Activated CD8-positive, alpha-beta memory T cell treated with anti-CD3 and anti-CD28 coated beads, Interleukin-2, amount 50 U/mL, for 4 hours (primary cell): Measurements from ENCODE around the gene ARSB.

Source experiments
- DNase-seq: peaks from one replicate; pipeline ENCODE4 v3.0.0-alpha.2; 2020

The ARSB gene

DNA sequence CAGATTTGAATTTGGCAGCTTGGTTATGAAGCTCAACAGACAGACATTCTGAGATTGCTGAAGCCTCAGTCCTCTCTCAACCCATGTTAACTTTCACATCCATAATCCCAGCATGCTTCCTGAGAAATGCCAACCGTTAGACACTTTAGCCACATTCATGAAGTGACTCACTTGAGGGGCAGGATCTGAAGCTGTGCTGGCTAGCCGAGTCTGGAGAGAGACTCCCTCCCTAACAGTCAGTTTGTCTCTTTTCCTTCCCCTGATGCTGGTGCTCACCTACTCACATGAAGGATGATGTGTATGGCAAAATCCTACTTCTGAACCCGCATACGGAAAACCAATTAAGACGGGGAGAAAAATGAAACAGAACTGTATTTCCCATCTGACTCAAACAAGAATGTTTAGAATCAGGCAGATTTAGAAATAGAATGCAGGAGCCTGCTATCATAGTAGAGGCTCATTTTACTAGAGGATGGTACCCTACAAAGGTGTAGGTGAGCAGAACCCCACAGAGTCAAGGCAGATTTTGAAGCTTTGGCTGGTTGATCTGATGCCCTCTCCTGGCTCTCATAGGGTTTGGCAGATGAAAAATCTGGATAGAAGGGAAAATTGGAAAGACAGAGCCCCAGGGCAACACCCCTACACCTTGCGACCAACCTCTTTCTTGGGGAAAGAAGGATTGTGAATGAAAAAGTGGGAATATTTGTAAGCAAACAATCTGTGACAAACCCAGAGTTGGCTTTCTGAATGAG is 185.7 kb downstream of the ARSB start:
- no peak for DNase-seq

DNA sequence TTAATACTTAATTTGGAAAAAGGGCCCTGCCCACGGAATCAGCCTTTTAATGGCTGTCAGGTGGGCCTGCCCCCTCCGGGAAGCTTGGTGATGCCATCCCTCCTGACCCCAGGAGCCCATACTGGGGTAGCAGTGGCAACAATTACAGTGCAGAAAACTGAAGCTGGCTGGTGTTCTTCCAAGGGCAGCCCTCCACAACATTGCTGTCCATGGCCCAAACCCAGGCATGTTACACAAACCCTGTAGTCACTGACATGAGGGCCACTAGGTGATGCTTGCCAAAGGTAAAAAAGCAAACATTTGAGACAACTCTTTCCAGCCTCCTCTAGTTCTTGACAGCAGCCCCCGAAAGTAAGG is 186.5 kb downstream of the ARSB start:
- DNase-seq: no peak

GRCh38 chr5:78797936-78798672 is 187.0 kb downstream of the ARSB start:
- DNase-seq: no peak

GRCh38 chr5:78795757-78796156 is 189.4 kb downstream of the ARSB start:
- no peak for DNase-seq

- no peak for DNase-seq
Observed at GRCh38 chr5:78794693-78795215, 190.4 kb downstream of the ARSB start.

DNA sequence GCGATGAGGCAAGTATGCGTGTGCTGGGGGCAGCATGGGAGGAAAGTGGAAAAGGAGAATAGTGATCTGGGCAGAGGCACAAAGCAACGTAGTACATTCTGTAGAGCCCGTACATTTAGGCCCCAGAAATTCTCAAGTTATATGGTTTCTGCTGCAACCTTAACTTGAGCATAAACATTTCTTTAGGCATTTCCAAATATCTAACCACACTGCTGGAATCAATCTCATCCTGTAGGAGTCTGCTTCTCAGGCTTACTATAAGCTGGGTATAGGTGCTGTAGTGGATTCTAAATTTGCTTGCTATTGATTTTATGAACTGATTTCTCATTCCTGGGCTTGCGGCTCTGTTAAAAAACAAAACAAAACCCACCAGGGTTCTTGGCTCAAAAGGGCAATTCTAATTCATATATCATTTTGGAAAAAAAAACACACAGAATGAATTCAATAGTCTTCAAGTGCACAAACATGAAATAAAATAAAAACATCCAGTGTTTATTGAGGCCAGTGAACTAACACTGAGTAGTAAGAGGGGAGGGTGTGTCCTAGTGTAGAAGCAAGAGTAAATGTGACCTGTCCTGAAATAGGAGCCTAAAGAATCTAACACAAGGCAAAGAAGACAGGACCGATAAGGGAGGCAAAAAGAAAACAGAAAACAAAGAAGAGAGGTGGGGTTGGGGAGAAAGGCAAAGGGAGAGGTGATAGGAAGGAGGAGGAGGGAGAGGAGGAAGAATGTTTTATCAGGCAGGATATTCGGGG is 191.0 kb downstream of the ARSB start:
- no peak for DNase-seq

- no peak for DNase-seq
Observed at GRCh38 chr5:78792345-78793055, 192.6 kb downstream of the ARSB start.

DNA sequence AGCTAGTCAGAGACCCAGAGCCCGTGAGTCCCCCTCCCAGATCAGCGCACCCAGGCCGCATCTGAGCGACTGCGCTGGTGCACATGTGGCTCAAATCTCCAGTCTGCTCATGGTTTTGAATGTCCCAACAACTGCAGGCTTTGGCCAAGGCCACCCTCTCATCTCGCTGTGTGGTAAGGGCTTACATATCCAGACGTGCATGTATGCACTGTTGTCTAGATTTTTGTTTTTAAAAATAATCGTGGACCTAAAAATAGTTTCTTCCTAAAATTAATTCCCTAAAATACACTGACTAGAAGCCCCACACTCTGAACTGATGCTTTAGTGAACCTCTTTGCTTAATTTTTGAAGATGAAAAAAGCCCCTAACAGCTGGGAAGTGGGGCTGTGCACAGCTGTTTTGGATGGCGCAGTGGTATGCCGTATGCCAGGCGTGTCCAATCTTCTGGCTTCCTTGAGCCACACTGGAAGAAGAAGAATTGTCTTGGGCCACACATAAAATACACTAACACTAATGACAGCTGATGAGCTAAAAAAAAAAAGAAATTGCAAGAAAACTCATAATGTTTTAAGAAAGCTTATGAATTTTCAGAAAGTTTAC is 193.5 kb downstream of the ARSB start:
- DNase-seq: no peak

DNA sequence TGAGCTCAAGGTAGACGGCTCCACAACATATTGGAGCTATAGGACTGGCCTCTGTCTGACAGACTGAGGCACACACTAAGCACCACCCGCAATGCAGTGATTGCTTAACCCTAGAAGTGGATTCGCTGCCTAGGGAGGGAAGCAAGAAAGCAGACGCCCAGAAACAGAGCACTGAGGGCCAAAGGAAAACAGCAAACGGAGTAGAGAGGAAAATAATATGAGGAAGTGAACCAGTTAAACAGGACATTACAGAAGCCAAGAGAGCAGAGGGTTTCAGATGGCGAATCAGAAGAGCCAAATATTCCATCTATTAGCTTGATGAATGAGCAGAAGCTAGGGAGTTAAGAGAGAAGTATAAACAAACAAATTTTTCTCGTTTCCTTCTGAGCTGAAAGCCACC is 197.3 kb downstream of the ARSB start:
- no peak for DNase-seq

DNA sequence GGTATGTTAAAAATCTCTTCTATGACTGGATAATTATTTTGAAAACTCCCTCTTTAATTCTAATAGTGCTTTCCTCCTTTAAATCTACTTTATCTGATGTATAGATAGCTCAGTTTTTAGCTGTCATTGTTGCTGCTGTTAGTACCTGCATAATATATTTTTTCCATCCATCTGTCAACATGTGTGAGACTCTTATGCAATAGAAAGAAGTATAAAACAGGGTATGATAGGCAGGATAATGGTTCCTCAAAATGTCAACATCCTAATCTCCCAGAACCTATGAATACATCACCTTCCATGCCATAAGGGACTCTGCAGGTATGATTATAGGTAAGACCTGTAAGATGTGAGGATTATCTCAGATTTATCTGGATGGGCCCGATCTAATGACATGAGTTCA is 199.7 kb downstream of the ARSB start:
- DNase-seq: no peak

GRCh38 chr5:78783434-78784130 is 201.5 kb downstream of the ARSB start:
- no peak for DNase-seq

DNA sequence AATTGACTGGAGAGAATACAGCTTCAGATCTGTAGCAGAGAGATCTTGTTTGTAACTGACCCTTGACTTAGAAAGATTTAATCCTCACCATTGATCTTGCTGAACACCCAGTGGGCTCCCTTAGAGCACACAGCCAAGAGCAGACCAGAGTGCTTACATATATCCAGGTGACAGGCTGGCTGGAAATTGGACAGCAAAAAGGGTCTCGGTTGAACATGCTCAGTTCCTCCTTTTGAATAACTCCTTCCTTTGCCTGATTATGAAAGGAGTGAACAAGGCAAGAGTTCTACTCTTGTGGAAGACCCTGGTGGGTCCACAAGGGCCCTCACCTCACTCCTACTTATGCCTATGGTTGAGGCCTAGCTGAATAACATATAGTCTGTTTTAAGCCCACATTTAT is 202.4 kb downstream of the ARSB start:
- DNase-seq: no peak

GRCh38 chr5:78781611-78782286 is 203.4 kb downstream of the ARSB start:
- no peak for DNase-seq

DNA sequence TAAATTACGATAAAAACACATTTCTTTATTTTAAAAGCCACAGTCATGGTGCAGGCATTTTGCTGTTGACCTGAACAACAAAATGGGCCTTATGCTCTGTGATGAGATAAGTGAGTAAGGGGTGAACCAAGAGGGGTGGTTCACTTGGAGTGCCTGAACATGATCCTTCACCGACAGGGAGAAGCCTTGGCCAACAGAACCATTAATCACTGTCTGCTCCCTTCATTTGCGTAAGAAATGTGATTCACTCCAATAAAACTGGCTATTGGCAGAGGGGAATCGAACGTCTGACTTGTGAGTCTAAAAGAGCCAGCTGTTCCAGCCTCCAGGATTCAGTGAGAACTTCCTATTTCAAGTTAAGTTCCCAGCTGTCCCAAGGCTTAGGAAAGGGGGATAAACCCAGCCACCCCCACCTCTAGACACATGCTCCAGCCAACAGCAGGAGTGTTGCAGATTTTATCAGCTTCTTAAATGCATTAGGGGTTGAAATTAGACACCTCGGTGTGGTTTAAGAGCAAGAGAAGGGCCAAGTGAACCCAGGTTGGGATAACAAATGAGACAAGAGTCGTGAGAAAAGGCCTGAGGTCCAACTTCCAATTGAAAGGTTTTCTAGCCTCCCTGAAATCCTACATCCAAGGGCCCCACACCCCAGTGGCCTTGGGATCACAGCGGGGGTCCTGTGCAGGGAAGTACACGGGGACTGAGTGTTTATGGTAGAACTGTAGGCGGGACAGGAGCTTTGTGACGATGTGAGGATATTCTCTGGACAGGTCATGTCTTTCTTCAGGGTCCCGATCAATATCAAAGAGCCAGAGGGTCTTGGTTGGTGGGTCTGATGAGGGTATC is 205.1 kb downstream of the ARSB start:
- no peak for DNase-seq

GRCh38 chr5:78779262-78779661 is 205.8 kb downstream of the ARSB start:
- no peak for DNase-seq

DNA sequence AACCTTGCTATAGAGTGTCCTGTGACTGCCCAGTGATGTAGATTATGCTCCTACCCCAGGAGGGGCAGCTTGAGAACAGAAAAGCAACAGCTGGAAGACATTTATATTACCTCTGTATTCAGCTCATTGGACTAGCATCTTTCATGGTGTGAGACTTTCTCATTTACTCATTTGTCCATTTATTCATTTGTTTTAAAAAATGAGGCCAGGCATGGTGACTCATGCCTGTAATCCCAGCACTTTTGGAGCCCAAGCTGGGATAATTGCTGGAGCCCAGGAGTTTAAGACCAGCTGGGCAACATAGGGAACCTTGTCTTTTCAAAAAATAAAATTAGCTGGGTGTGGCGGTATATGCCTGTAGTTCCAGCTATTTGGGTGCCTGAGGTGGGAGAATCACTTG is 206.6 kb downstream of the ARSB start:
- DNase-seq: no peak

DNA sequence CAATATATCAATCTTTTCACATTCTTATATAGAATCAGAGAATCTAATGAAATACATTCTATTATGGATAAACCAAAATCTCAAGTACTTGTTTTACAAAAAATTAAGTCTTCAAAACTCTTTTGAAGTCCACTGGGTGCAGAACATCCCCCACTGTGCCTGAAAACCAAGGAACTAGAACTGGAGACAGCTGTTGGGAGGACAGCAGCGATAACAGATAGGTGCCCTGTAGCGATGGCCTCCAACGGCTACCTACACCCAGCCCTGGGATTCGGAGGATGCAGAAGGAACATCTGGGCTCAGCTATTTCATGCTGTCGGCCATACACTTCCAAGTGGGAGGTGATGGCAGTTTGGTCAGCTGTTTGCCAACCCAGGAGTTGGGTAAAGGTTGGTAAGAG is 207.2 kb downstream of the ARSB start:
- DNase-seq: no peak

DNA sequence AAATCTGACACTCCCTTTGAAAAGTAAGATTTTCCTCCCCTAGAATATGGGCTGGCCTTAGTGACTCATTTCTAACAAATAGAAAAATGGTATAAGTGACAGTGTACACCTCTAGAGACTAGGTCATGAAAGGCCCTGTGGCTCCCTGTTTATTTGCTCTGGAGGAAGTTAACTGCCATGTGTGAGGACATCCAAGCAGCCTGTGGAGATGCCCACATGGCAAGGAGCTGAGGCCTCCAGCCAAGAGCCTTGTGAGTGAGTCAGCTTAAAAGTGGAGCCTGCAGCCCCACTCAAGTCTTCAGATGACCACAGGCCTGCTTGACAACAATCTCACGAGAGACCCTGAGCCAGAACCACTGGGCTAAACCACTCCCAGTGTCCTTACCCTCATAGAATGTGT is 208.5 kb downstream of the ARSB start:
- no peak for DNase-seq

DNA sequence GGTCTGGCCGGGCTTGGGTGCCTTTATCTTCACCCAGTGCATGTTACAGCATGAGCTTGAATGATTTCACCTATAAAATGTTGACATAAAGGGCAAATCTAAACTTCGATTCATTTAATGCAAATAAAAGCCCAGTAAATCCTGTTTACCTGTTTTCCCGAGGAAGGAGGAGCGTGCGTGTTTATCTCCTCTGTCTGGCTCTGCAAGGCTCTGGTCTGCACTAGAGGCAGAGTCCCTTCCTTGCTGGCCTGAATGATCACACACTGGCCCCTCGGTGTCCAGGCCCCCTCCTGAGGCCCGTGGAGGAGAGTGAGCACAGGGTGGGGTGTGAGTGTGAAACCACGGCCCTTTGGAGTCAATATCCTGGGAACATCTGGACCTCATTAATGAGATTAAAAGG is 211.5 kb downstream of the ARSB start:
- no peak for DNase-seq
